OCI-LY7 (cell line): ENCODE results near the gene OOEP. TPM values are rescaled to one million over a fixed set of nuclear protein-coding genes. Genes with fewer than 3 reads are reported as not detected.

Source experiments
- BruUV-seq: library from RNA; stranded (reverse); fragments of 400-500 nt; replicated peaks from 2 replicates; lab custom pipeline; 2021; lab: Mats Ljungman, UMichigan
- CTCF ChIA-PET: fragments of 300-600 bp; sonication (Branson Sonifier 250); formaldehyde crosslinking; loops from one replicate; lab custom pipeline; 2022; ENCODE audit warnings: antibody characterized with exemption; ENCODE audit not compliant: unreplicated experiment; lab: Charles Lee
- POLR2A ChIA-PET: fragments of 300-600 bp; sonication (Branson Sonifier 250); formaldehyde crosslinking; loops from one replicate; lab custom pipeline; 2022; ENCODE audit warnings: antibody characterized with exemption; lab: Charles Lee
- DNase-seq: peaks from one replicate; pipeline ENCODE4 v3.0.0-alpha.2; 2015; ENCODE audit warnings: low spot score
- H2AFZ ChIP-seq: fragments of 200-600 bp; sonication (generic), shearing (Covaris generic); 2 replicates; pipeline ENCODE4 v1.6.1; 2014; ENCODE audit warnings: mild to moderate bottlenecking, antibody characterized with exemption, low read length, moderate library complexity
- H3K27ac ChIP-seq: fragments of 200-600 bp; sonication (generic); 2 replicates; pipeline ENCODE4 v1.5.1; 2014; ENCODE audit warnings: mixed run types, low read depth, mild to moderate bottlenecking, moderate library complexity, low read length, inconsistent platforms; ENCODE audit not compliant: poor library complexity, severe bottlenecking
- H3K36me3 ChIP-seq: fragments of 200-600 bp; sonication (generic); 2 replicates; pipeline ENCODE4 v1.6.1; 2014; ENCODE audit warnings: mild to moderate bottlenecking, antibody characterized with exemption, low read length, moderate library complexity, mixed read lengths; ENCODE audit not compliant: insufficient read depth
- H3K4me1 ChIP-seq: fragments of 200-600 bp; sonication (generic); 2 replicates; pipeline ENCODE4 v1.5.1; 2014; ENCODE audit warnings: mild to moderate bottlenecking, low read length; ENCODE audit not compliant: insufficient read depth, poor library complexity, severe bottlenecking
- H3K4me2 ChIP-seq: fragments of 200-600 bp; sonication (generic); 2 replicates; pipeline ENCODE4 v1.6.1; 2014; ENCODE audit warnings: mild to moderate bottlenecking, low read length
- H3K4me3 ChIP-seq: fragments of 200-600 bp; sonication (generic); 2 replicates; pipeline ENCODE4 v1.5.1; 2014; ENCODE audit warnings: mild to moderate bottlenecking, low read depth, low read length; ENCODE audit not compliant: poor library complexity, severe bottlenecking
- H3K79me2 ChIP-seq: fragments of 200-600 bp; sonication (generic); 2 replicates; pipeline ENCODE4 v1.6.1; 2016; ENCODE audit warnings: low read depth, mild to moderate bottlenecking, low read length, moderate library complexity, mixed read lengths; ENCODE audit not compliant: insufficient read depth
- H3K9me2 ChIP-seq: fragments of 200-600 bp; sonication (generic); 2 replicates; pipeline ENCODE4 v1.6.1; 2016; ENCODE audit warnings: mild to moderate bottlenecking, low read length, mixed read lengths; ENCODE audit not compliant: insufficient read depth
- H3K9me3 ChIP-seq: fragments of 200-600 bp; sonication (generic); 2 replicates; pipeline ENCODE4 v1.6.1; 2014; ENCODE audit warnings: mild to moderate bottlenecking, mixed run types, low read length, mixed read lengths
- H4K20me1 ChIP-seq: fragments of 200-600 bp; sonication (generic); 2 replicates; pipeline ENCODE4 v1.6.1; 2014; ENCODE audit warnings: mild to moderate bottlenecking, antibody characterized with exemption, low read length, moderate library complexity, mixed read lengths; ENCODE audit not compliant: insufficient read depth
- EZH2phosphoT487 ChIP-seq: fragments of 200-600 bp; sonication (generic); IDR thresholded peaks from 2 replicates; pipeline ENCODE4 v1.6.1; 2018; ENCODE audit warnings: low read depth, borderline replicate concordance, mild to moderate bottlenecking, mixed run types, antibody characterized with exemption, low read length, moderate library complexity, mixed read lengths
- intact Hi-C: fragments of 100-400 bp; cut with micrococcal nuclease; formaldehyde crosslinking; loops from one replicate; pipeline ENCODE4 v1.10.0; 2022; ENCODE audit not compliant: unreplicated experiment
- total RNA-seq, 2 experiments: library from RNA; depleted of rRNA in 1 of 2; stranded (reverse); fragments of >200 nt in 1 of 2; shearing (Covaris generic) in 1 of 2; gene quantifications; 2 replicates each; pipeline ENCODE4 v1.2.3, GENCODE V29; 2014 to 2022
- TF ChIP-seq, protein P1 (sequence below): fragments of 200-600 bp; sonication (generic); conservative IDR thresholded peaks from 2 replicates; pipeline ENCODE4 v1.5.1; 2014; ENCODE audit warnings: mild to moderate bottlenecking, antibody characterized with exemption, low read length, moderate library complexity, mixed read lengths

The OOEP gene
- total RNA-seq, 2 experiments from 2014 or later, result not detected

- Histone ChIP-seq H3K27ac (no peak overlapping the region), H3K9me3 (no peaks in the 10 kb centered on the region), H4K20me1 (no peaks in the 10 kb centered on the region), H2AFZ (no peak overlapping the region), H3K4me3 (no peak overlapping the region), H3K4me2 (no peak overlapping the region), H3K36me3 (no peaks in the 10 kb centered on the region), H3K9me2 (no peaks in the 10 kb centered on the region), H3K79me2 (no peaks in the 10 kb centered on the region), H3K4me1 (no peaks in the 10 kb centered on the region)
- CTCF ChIA-PET, result no interaction called here
- TF ChIP-seq, protein P1, sequence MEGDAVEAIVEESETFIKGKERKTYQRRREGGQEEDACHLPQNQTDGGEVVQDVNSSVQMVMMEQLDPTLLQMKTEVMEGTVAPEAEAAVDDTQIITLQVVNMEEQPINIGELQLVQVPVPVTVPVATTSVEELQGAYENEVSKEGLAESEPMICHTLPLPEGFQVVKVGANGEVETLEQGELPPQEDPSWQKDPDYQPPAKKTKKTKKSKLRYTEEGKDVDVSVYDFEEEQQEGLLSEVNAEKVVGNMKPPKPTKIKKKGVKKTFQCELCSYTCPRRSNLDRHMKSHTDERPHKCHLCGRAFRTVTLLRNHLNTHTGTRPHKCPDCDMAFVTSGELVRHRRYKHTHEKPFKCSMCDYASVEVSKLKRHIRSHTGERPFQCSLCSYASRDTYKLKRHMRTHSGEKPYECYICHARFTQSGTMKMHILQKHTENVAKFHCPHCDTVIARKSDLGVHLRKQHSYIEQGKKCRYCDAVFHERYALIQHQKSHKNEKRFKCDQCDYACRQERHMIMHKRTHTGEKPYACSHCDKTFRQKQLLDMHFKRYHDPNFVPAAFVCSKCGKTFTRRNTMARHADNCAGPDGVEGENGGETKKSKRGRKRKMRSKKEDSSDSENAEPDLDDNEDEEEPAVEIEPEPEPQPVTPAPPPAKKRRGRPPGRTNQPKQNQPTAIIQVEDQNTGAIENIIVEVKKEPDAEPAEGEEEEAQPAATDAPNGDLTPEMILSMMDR, result no peak
- no peak for TF ChIP-seq EZH2phosphoT487
- DNase-seq, result no peak
- POLR2A ChIA-PET, result no interaction called here
- intact Hi-C loops, result no loop called here
- no TSS peak for BruUV-seq
Observed at GRCh38 chr6:73348550-73349204, 21.0 kb downstream of the OOEP start.

DNA sequence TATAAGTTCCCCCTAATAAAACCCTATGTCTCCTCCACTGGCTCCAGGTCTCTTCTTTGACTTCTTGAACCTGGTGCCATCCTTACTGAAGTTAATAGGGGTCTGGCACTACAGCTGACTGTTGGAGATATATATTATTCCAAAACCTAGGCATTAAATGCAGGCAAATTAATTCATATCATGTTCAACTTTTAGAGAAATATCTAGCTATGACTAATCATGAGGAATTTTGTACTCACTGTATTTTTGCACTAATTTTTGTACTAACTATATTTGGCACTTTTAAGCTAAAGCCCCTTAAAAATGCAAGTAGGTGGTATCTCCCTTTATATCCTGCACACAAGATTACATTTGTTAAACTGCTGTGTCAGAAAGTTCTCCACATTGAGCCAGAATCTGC lies 26.5 kb downstream of the OOEP start:
- CTCF ChIA-PET, result no interaction called here
- no peaks in the 10 kb centered on the region for H3K9me3 ChIP-seq

DNA sequence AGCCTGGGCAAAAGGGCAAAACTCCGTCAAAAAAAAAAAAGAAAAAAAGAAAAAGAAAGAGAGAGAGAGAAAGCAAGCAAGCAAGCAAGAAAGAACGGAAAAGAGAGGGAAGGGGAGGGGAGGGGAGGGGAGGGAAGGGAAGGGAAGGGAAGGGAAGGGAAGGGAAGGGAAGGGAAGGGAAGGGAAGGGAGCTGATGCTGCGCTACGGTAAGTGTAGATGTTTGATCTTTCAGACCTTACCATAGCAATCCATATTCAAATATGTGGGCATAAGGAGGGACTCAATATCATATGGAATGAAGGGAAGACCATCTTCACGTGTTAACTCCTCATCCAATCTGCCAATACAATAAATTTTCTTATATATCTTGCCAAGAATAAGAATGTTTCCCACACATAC lies 27.5 kb downstream of the OOEP start:
- Histone ChIP-seq H3K9me2 (no peaks in the 10 kb centered on the region), H3K36me3 (no peaks in the 10 kb centered on the region), H4K20me1 (no peaks in the 10 kb centered on the region), H3K4me3 (no peak overlapping the region), H3K9me3 (no peaks in the 10 kb centered on the region), H3K79me2 (no peaks in the 10 kb centered on the region), H3K4me2 (no peak overlapping the region), H3K4me1 (peaks cover 8% of the 10 kb centered on the region), H2AFZ (no peak overlapping the region), H3K27ac (no peak overlapping the region)
- TF ChIP-seq, protein P1, result no peak
- no peak for TF ChIP-seq EZH2phosphoT487
- DNase-seq, result no peak
- no TSS peak for BruUV-seq
- CTCF ChIA-PET, result no interaction called here
- POLR2A ChIA-PET, result no interaction called here
- intact Hi-C loops, result no loop called here

More for the DNA sequence above, 26.5 kb downstream of the OOEP start:
- Histone ChIP-seq H3K9me2 (no peaks in the 10 kb centered on the region), H3K4me2 (no peak overlapping the region), H3K4me1 (peaks cover 8% of the 10 kb centered on the region), H3K4me3 (no peak overlapping the region), H3K36me3 (no peaks in the 10 kb centered on the region), H3K27ac (no peak overlapping the region), H3K79me2 (no peaks in the 10 kb centered on the region), H4K20me1 (no peaks in the 10 kb centered on the region), H2AFZ (no peak overlapping the region)
- TF ChIP-seq EZH2phosphoT487, result no peak
- TF ChIP-seq, protein P1, result no peak
- no TSS peak for BruUV-seq
- intact Hi-C loops, result no loop called here
- POLR2A ChIA-PET, result interaction anchor here (0.6 to 1.5 kb wide), 2 partner anchors 12 to 21 kb away, joined by 3 to 7 read pairs; no protein-coding TSS in a partner anchor
- no peak for DNase-seq
